Astrocyte of the hippocampus (primary cell): Measurements from ENCODE around the gene LCN12.
A peak's percentile ranks its signal among the peaks of the same experiment; 100 is the strongest.

ENCODE experiments used
- DNase-seq: peaks from one replicate; pipeline ENCODE4 v3.0.0; 2011; ENCODE audit warnings: low read depth, low spot score

Gene LCN12

GRCh38 chr9:136945333-136946227 is 6.5 kb upstream of the LCN12 start:
- no peak for DNase-seq

DNA sequence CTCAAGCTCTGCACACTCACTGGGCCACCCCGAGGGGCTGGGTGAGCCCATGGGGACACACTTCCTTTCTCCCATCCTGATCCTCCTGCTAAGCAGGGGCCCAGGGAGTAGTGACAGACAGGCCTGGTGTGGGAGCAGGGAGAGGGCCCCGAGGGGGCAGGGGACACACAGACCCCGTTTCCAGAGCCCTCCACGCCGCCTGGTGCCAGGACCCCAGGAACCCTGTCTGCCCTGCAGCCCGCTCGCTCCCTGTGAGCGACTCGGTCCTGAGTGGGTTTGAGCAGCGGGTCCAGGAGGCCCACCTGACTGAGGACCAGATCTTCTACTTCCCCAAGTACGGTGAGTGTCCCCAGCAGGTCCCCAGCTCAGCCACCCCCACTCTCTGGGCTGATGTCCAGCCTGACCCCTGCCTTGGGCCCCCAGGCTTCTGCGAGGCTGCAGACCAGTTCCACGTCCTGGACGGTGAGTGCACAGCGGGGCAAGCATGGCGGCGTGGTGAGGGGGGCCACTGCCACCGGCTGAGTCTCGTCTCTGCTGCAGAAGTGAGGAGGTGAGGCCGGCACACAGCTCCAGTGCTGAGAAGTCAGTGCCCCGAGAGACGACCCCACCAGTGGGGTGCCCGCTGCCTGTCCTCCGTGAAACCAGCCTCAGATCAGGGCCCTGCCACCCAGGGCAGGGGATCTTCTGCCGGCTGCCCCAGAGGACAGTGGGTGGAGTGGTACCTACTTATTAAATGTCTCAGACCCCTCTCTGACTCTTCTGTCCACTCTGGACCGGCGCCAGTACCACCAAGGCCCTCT is 5.6 kb upstream of the LCN12 start:
- no peak for DNase-seq

DNA sequence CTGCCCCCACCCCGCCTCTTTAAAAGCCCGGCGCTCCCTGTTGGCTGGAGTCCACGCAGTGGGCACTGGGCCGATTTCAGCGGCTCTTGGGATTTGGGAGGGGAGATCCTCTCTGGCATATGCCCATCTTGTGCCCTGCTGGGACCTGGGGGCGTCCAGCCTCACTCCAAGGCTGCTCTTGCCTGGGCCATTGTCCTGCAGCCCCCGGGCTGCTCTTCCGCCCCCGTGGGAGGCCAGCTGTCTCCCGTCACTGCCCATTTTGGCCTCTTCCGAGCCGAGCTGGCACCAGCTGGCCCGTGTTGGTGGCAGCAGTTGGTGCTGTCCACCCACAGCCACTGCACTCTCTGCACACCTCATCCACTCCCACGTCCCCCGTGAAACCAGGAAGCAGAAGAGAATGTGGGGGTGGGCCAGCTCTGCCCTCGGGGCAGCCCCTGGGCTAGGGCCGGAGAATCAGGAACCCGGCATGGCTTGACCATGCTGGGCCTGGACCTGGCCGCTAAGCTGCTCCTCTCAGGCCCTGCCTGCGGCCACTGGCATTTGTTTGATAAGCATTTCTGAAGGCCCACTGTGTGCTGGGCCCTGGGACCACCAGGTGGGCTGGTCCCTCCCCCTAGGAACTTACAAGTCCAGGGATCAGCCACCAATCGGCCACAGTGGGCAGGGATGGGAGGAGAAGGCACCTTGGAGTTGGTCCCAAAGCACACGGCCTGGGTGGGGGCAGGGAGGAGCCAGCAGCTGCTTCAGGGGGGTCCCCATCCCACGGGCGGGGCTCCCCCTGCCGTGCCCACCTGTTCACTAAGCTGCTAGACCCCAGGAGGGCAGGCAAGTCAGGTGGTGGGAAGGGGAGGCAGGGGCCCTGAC is 4.8 kb upstream of the LCN12 start:
- DNase-seq = no peak

DNA sequence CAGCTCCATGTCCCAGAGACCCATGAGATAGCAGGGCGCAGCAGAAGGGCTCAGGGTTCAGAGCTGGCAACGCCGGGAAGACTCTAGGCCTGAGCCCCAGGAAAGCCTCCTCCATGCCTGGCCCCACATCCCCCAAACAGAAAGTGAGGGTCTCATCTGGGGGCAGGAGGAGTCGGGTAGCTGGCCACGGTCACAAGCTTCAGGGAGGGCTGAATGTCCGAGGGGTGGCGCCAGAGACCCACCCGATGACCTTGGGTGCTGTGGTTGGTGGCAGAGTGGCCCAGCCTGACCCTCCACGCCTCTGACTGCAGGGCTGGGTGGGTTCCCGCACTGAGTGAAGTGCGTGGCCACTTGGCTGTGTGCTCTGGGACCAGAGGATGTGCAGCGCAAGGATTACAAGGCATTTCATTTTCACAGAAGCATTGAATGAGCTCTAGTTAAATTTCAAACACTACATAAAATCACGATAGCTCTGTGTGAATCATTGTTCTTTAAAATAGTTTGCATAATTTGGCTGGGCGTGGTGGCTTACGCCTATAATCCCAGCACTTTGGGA is 4.0 kb upstream of the LCN12 start:
- DNase-seq = peak; percentile 59

DNA sequence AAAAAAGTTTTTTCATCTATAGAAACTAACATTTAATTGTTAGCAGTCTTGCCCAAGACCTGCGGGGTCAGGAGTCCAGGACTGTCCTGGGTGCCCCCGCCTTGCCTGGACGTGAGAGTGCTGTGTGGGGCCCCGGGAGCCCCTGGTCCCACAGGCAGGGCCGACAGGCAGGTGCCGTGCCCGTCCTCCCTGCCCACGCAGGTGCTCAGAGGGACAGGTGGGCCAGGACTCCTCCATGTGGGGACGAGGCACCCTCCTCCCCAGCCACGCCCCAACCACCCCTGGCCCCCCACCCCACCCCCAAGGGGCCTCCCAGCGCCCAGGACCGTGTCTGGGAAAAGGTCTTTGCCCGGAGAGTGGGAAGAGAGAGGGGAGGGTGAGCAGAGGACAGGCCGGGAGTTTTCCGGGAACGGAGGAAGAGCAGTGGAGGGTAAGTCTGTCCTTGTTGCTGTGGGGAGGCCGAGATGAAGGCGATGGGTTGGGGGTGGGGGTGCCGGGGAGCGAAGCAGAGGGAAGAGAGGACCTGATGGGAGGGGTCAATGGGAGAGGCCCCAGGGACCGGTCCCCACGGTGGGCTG is 2.7 kb upstream of the LCN12 start:
- DNase-seq = no peak

DNA sequence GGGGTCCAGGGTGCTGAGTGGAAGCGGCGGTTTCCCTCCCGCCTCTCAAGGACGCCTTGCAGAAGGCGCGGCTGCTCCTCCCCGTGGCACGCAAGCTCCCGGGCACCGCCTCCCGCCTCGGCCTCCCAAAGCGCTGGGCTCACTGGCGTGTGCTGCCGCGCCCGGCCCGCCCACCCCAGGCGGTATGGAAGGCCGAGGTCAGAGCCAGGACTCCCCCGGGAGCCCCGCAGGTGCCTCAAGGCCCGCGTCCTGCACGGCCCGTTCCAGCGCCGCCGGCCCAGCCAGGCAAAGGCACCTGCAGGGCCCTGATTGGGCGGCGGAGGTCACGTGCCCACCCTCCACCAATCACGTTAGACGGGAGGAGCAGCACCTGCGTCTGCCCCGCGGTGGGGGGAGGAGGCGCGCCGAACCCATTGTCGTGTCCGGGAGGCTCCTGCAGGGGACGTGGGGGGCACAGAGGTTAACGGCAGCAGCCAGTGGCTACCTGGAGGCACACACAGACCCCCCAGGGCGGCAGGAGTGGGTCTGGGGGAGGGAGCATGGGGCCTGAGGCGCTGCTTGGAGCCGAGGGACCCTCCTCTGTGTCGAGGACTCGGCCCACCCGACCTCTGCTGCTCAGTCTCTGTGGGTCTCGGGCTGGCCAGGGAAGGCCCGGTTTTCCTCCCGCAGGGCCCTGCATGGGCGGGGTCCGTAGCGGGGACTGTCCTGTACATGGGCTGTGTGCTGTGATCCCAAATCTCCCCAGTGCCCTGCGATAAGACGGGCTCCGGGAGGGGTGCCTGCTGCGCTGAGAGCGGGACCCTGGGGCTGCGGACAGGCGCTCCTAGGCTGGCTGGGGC is 2.0 kb upstream of the LCN12 start:
- DNase-seq = peak; percentile 95

GRCh38 chr9:136950656-136951276 is 1.3 kb upstream of the LCN12 start:
- peak; percentile 29 for DNase-seq

DNA sequence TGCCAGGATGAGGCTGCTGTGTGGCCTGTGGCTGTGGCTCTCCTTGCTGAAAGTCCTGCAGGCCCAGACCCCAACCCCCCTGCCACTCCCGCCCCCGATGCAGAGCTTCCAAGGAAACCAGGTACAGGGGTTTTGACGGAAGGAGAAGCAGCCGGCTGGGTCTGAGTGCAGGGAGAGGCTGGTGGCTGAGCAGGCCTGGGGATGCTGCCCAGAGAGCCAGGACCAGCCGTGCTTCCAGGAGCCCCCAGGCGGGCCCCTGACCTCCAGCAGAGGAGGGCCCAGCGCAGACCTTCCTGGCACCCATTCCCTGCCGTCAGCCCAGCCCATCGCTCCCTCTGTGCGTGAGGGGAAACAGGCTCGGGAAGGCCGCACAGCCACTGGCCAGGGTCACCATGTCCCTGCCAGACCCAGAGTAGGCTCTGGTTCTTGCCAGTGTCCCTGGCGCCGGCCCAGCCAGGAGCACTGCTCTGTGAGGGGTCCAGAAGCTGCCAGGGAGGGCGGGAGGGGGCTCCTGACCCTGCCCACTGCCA is 313 bp downstream of the LCN12 start:
- DNase-seq = no peak

DNA sequence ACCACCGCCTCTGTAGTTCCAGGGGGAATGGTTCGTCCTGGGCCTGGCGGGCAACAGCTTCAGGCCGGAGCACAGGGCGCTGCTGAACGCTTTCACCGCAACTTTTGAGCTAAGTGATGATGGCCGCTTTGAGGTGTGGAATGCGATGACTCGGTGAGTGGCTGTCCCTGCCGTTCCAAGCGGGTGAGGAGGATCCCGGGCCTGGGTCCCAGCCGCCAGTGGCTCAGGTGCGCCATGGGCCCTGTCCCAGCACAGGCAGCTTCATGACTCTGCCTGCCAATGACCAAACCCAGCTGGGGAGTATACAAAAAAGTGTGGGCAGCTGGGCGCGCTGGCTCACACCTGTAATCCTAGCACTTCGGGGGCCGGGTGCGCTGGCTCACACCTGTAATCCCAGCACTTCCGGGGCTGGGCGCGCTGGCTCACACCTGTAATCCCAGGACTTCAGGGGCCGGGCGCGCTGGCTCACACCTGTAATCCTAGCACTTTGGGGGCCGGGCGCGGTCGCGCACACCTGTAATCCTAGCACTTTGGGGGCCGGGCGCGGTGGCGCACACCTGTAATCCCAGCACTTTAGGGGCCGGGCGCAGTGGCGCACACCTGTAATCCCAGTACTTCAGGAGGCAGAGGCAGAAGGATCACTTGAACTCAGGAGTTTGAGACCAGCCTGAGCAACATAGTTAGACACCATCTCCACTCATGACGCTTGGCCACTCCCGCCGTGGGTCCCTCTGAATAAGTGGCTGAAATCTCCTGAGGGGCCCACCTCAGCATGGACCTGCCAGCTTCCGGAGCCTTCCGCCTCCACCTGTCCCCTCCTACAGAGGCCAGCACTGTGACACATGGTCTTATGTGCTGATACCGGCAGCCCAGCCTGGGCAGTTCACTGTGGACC is 1.1 kb downstream of the LCN12 start:
- no peak for DNase-seq

DNA sequence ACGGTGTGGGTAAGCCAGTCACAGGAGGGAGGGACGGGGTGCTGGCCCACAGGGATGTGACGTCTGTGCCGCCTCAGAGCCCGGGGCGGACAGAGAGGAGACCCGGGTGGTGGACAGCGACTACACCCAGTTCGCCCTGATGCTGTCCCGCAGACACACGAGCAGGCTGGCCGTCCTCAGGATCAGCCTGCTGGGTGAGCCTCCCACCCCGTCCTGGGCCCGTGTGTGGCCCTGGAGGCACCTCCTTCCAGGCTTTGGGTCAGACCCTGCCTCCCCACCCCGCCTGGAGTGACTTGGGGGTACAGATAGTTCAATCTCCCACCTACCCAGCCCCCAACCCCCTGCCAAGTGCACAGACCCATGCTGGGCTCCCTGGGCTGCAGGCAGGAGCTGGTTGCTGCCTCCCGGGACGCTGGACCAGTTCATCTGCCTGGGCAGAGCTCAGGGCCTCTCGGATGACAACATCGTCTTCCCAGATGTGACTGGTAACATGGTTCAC is 1.7 kb downstream of the LCN12 start:
- DNase-seq = no peak

GRCh38 chr9:136954270-136955083 is 2.4 kb downstream of the LCN12 start:
- DNase-seq = no peak

- no peak for DNase-seq
Observed at GRCh38 chr9:136955202-136955942, 3.3 kb downstream of the LCN12 start.

DNA sequence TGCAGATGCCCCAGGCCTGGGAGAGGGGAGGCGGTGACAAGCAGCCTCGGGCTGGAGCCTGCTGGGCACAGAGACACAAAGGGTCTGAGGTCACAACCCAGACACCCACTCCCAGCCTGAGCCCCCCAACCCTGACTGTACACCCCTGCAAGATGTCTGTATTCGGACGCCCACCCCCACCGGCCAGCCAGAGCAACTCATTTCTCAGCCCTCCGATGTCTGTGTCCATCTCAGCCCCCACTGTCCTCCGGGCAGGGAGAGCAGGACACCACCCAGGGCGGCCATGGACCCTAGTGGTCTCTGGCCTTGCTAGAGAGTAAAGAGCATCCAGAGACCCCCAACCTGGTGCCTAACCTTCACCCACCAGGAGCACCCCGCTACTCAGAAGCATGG is 3.9 kb downstream of the LCN12 start:
- no peak for DNase-seq

DNA sequence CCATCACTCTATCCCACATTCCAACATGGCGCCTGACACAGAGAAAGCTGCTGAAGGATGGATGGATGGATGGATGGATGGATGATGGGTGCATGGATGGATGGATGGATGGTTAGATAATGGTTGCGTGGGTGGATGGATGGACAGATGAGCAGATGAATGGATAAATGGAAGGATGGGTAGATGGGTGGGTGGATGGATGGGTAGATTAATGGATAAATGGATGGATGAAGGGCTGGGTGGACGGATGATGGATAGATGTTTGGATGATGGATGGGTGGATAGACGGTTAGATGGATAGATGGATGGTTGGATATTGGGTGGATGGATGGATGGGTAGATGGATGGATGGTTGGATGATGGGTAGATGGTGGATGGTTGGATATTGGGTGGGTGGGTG is 4.5 kb downstream of the LCN12 start:
- no peak for DNase-seq

- no peak for DNase-seq
Observed at GRCh38 chr9:136957461-136957860, 5.4 kb downstream of the LCN12 start.

DNA sequence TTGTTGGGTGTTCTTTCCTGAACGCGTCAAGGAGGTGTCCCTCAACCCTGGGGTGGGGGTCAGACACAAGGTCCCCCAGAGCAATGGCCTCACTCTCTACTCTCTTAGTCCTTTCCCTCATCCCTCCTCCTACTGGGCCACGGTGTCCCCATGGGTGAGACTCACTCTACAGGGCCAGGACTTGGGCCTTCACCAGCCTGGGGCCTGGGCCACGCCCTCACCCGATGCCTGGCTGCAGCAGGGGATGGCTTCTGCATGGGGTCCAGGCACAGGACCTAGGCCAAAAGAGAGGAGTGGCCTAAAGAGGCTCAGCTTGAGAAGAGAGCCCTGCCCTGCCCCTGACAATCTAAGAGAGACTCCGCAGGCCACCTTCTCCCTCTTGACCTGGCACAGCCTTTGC is 5.8 kb downstream of the LCN12 start:
- DNase-seq = no peak

DNA sequence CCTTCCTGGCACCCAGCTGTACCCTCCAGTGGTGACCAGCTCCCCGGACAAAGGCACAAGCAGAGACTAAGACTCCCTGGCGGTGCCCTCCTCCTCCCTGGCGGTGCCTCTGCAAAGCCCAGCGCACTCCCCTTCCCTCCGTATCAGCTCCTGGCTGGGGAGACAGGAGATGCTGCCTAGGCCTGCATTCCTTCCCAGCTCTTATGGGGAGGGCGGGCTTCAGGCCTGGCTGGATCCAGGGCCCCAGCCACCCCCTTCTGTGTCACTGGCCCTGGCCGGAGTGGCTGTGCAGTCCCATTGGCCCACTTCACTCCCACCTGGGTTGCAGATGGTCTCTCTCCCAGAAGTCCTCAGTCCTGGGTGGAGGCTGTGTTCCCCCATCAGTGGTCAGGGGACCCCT is 6.4 kb downstream of the LCN12 start:
- DNase-seq = no peak
